Measurements from ENCODE around the gene KDM6A.
"Not testable (repeated sequence)": the region's sequence is repeated elsewhere in the genome, so short reads cannot be mapped to it uniquely, and the experiment has no call there.

KDM6A gene

GRCh38 chrX:44948406-44948805 lies 75.4 kb downstream of the KDM6A start:
- TF ChIP-seq, protein P1, sequence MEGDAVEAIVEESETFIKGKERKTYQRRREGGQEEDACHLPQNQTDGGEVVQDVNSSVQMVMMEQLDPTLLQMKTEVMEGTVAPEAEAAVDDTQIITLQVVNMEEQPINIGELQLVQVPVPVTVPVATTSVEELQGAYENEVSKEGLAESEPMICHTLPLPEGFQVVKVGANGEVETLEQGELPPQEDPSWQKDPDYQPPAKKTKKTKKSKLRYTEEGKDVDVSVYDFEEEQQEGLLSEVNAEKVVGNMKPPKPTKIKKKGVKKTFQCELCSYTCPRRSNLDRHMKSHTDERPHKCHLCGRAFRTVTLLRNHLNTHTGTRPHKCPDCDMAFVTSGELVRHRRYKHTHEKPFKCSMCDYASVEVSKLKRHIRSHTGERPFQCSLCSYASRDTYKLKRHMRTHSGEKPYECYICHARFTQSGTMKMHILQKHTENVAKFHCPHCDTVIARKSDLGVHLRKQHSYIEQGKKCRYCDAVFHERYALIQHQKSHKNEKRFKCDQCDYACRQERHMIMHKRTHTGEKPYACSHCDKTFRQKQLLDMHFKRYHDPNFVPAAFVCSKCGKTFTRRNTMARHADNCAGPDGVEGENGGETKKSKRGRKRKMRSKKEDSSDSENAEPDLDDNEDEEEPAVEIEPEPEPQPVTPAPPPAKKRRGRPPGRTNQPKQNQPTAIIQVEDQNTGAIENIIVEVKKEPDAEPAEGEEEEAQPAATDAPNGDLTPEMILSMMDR (IDR thresholded peaks at IDR 0.05; ENCODE audit: borderline replicate concordance, control extremely low read depth, extremely low read depth, insufficient read depth, missing control alignments), result no peak
- in situ Hi-C loops (cut with MboI; ENCODE audit: low sequenced_read_pairs, unreplicated experiment), result no loop called here
- no peak for DNase-seq (ENCODE audit: low spot score)

DNA sequence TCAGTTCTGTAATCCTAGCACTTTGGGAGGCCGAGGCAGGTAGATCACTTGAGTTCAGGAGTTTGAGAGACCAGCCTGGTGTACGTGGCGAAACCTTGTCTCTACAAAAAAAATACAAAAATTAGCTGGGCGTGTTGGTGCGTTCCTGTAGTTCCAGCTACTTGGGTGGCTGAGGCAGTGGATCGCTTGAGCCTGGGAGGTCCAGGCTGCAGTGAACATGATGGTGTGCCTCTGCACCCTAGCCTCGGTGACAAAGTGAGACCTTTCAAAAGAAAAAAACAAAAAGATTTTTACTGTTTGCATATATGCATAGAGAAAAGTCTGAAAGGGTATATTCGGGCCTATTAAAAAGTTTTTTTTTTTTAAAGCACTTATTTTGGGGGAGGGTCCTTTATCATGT lies 76.1 kb downstream of the KDM6A start:
- TF ChIP-seq, protein P1 (IDR thresholded peaks at IDR 0.05; ENCODE audit: borderline replicate concordance, control extremely low read depth, extremely low read depth, insufficient read depth, missing control alignments), result no peak
- no peak for DNase-seq (ENCODE audit: low spot score)
- in situ Hi-C loops (cut with MboI; ENCODE audit: low sequenced_read_pairs, unreplicated experiment), result no loop called here

GRCh38 chrX:44950471-44951366 lies 77.7 kb downstream of the KDM6A start:
- in situ Hi-C loops (cut with MboI; ENCODE audit: low sequenced_read_pairs, unreplicated experiment); DNase-seq (ENCODE audit: low spot score): not testable (repeated sequence)

DNA sequence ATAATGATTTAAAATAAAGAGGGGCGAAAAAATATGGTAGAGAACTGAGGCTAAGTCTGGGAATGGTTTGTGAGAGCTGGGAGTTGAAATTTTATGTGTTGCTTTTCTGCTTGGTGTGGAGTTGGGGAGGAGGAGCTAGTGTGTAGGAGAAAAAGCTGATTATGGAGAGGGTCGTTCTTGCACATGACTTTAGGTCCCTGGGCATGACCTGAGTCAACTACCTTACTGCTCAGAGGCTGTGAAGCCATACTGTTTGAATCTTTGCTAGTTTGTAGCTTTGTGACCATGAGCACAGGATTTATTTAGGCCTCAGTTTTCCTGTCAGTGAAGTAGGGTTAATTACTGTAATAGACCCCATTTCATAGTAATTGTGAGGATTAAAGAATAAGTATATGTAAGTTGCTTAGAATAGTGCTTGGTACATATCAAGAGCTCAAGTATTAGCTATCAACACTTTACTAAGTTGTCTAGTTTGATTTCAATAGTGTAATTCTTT lies 78.6 kb downstream of the KDM6A start:
- in situ Hi-C loops (cut with MboI; ENCODE audit: low sequenced_read_pairs, unreplicated experiment), result no loop called here
- TF ChIP-seq, protein P1 (IDR thresholded peaks at IDR 0.05; ENCODE audit: borderline replicate concordance, control extremely low read depth, extremely low read depth, insufficient read depth, missing control alignments), result no peak
- DNase-seq (ENCODE audit: low spot score), result no peak

DNA sequence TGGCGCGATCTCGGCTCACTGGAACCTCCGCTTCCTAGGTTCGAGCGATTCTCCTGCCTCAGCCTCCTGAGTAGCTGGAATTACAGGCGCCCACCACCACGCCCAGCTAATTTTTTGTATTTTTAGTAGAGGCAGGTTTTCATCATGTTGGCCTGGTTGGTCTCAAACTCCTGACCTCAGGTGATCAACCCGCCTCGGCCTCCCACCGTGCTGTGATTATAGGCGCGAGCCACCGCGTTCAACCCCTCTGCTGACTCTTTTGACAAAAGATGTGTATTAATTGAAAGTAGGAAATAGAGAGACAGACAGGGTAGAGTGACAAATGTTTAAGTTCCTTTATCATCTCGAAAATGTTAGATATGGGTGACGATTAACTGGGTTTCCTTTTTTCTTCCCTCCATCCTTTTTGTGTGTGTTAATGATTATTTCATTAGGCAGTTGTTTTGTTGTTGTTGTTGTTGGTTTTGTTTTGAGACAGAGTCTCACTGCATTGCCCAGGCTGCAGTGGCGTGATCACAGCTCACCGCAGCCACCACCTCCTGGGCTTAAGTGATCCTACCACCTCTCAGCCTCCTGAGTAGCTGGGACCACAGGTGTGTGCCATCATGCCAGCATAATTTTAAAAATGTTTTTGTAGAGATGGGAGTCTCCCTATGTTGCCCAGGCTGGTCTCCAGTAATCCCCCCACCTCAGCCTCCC lies 79.5 kb downstream of the KDM6A start:
- TF ChIP-seq, protein P1 (IDR thresholded peaks at IDR 0.05; ENCODE audit: borderline replicate concordance, control extremely low read depth, extremely low read depth, insufficient read depth, missing control alignments), result no peak
- DNase-seq (ENCODE audit: low spot score), result no peak
- in situ Hi-C loops (cut with MboI; ENCODE audit: low sequenced_read_pairs, unreplicated experiment), result no loop called here

GRCh38 chrX:44953734-44954502 lies 80.9 kb downstream of the KDM6A start:
- TF ChIP-seq, protein P1 (IDR thresholded peaks at IDR 0.05; ENCODE audit: borderline replicate concordance, control extremely low read depth, extremely low read depth, insufficient read depth, missing control alignments), result no peak
- in situ Hi-C loops (cut with MboI; ENCODE audit: low sequenced_read_pairs, unreplicated experiment), result no loop called here
- DNase-seq (ENCODE audit: low spot score), result no peak
